GM12892 (cell line): ENCODE measurements around the gene ARHGAP26.

Source experiments
- POLR2A ChIP-seq: IDR thresholded peaks from 2 replicates; pipeline ENCODE4 v1.6.1; 2011; ENCODE audit warnings: low read depth, low read length, control low read depth
- POLR2AphosphoS5 ChIP-seq: IDR thresholded peaks from 2 replicates; pipeline ENCODE4 v1.6.1; 2011; ENCODE audit warnings: low read depth, low read length, control low read depth
- TAF1 ChIP-seq: IDR thresholded peaks from 2 replicates; pipeline ENCODE4 v1.6.1; 2011; ENCODE audit warnings: low read depth, mild to moderate bottlenecking, control low read depth, low read length, borderline replicate concordance

GRCh38 chr5:142757564-142757963 is 12.6 kb upstream of the ARHGAP26 start:
- TF ChIP-seq POLR2AphosphoS5: no peak
- TF ChIP-seq TAF1: no peak
- no peak for TF ChIP-seq POLR2A
